HG02588 (cell line): Measurements from ENCODE around the gene TRMT61A.

ENCODE experiments used
- ATAC-seq: cut with Tn5 transposase; IDR thresholded peaks from one replicate; pipeline ENCODE4 v1.9.1; 2021; ENCODE audit warnings: mild to moderate bottlenecking, moderate library complexity; ENCODE audit not compliant: unreplicated experiment

Gene TRMT61A

GRCh38 chr14:103561381-103562178 lies 32.6 kb downstream of the TRMT61A start:
- ATAC-seq, result peak; percentile 6

- no peak for ATAC-seq
Observed at GRCh38 chr14:103562179-103562428, 33.1 kb downstream of the TRMT61A start.

- ATAC-seq, result peak; percentile 67
Observed at GRCh38 chr14:103562429-103563225, 33.6 kb downstream of the TRMT61A start, which contains the start of the genes BAG5 and COA8. TSS of gene BAG5 (minus strand) at chr14:103562657. CDS start at chr14:103561164, 1,493 bp downstream. TSS of gene COA8 (plus strand) at chr14:103562960. CDS start at chr14:103563002, 42 bp downstream.

GRCh38 chr14:103563226-103563620 lies 34.2 kb downstream of the TRMT61A start:
- ATAC-seq, result no peak

GRCh38 chr14:103563844-103564505 lies 35.0 kb downstream of the TRMT61A start:
- no peak for ATAC-seq

- no peak for ATAC-seq
Observed at GRCh38 chr14:103568952-103569351, 40.0 kb downstream of the TRMT61A start.

- no peak for ATAC-seq
Observed at GRCh38 chr14:103569408-103569807, 40.4 kb downstream of the TRMT61A start.

GRCh38 chr14:103574104-103574503 lies 45.1 kb downstream of the TRMT61A start:
- ATAC-seq, result no peak

GRCh38 chr14:103574707-103575285 lies 45.8 kb downstream of the TRMT61A start:
- no peak for ATAC-seq

GRCh38 chr14:103576371-103577024 lies 47.5 kb downstream of the TRMT61A start:
- no peak for ATAC-seq

- ATAC-seq, result no peak
Observed at GRCh38 chr14:103578401-103579075, 49.5 kb downstream of the TRMT61A start.

GRCh38 chr14:103581206-103581605 lies 52.2 kb downstream of the TRMT61A start:
- no peak for ATAC-seq

GRCh38 chr14:103581954-103582703 lies 53.1 kb downstream of the TRMT61A start:
- ATAC-seq, result no peak

GRCh38 chr14:103584326-103584915 lies 55.4 kb downstream of the TRMT61A start:
- ATAC-seq, result no peak
